AG04450 (cell line): ENCODE measurements around the gene CNTF. TPM values are rescaled to one million over a fixed set of nuclear protein-coding genes. Genes with fewer than 3 reads are reported as not detected.

Source experiments
- CTCF ChIA-PET: fragments of 300-600, 350-600 bp; formaldehyde crosslinking; extraction: SDS; loops from one replicate; lab custom pipeline; 2022; ENCODE audit warnings: antibody characterized with exemption, inconsistent platforms; lab: Charles Lee
- POLR2A ChIA-PET: fragments of 350-600 bp; formaldehyde crosslinking; extraction: SDS; loops from one replicate; lab custom pipeline; 2021; ENCODE audit warnings: antibody characterized with exemption, inconsistent platforms; lab: Yijun Ruan, JAX
- DNase-seq: peaks from one replicate; pipeline ENCODE4 v3.0.0-alpha.2; 2011; ENCODE audit warnings: low read depth, low spot score
- H3K27ac ChIP-seq: one replicate; pipeline ENCODE4 v1.5.1; 2012; ENCODE audit warnings: low read depth, low read length, control low read depth
- H3K27me3 ChIP-seq: one replicate; pipeline ENCODE4 v1.6.0; 2012; ENCODE audit warnings: low read length; ENCODE audit not compliant: control insufficient read depth, insufficient read depth
- H3K4me3 ChIP-seq: 2 replicates; pipeline ENCODE4 v1.5.1; 2011; ENCODE audit warnings: mild to moderate bottlenecking, low read depth, low read length, control low read depth
- H3K9me3 ChIP-seq: 2 replicates; pipeline ENCODE4 v1.5.1; 2012; ENCODE audit warnings: low read length; ENCODE audit not compliant: control insufficient read depth, insufficient read depth
- polyA plus RNA-seq: library from polyadenylated mRNA; depleted of rRNA; stranded (reverse); fragments of >200 nt; gene quantifications from 2 replicates; pipeline ENCODE4 v1.2.3, GENCODE V29; 2011
- TF ChIP-seq, protein P1 (sequence below): IDR thresholded peaks from 2 replicates; pipeline ENCODE4 v1.5.1; 2011; ENCODE audit warnings: low read depth, low read length, control low read depth, inconsistent platforms

The CNTF gene
- polyA plus RNA-seq, 1 experiment = 1.1 TPM

DNA sequence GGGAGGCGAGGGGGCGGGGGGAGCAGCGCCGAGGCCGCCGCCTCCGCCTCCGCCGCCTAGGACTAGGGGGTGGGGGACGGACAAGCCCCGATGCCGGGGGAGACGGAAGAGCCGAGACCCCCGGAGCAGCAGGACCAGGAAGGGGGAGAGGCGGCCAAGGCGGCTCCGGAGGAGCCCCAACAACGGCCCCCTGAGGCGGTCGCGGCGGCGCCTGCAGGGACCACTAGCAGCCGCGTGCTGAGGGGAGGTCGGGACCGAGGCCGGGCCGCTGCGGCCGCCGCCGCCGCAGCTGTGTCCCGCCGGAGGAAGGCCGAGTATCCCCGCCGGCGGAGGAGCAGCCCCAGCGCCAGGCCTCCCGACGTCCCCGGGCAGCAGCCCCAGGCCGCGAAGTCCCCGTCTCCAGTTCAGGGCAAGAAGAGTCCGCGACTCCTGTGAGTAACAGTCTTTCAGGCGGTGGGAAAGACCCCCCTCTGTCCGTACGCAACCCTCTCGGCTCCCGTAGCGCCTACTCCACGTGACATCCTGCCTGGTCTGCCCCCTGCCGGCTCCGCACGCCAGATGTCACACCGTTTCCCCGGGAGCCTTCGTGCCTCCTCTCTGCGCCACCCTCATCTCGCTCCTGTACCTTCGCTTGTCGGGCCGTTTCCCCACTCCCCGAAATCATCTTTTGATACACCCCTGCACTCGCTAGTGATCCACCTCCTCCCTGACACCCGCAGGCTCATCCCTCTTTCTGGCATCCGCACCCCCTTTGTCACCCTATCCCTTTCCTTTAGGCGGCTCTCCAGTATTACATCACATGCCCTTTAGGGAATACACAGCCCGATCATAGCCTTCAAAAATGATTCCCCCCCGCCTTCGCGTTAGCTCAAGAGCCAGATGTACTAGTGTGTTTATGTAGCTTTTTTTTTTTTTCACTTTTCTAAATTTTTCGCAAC is 43.0 kb upstream of the CNTF start:
- no peaks in the 10 kb centered on the region for H3K27me3 ChIP-seq
- CTCF ChIA-PET = interaction anchor here (0.7 to 5.5 kb wide), 6 partner anchors 10 to 50 kb away, joined by 3 to 60 read pairs (median 4); no protein-coding TSS in a partner anchor
- peak overlapping the region; percentile 85 for H3K4me3 ChIP-seq
- DNase-seq = peak; percentile 78
- peak overlapping the region; percentile 94 for H3K27ac ChIP-seq
- POLR2A ChIA-PET = interaction anchor here (0.6 kb wide), 1 partner anchor 1064 kb away, joined by 3 read pairs; the partner anchor contains the start of gene SLC43A1
- no peaks in the 10 kb centered on the region for H3K9me3 ChIP-seq
- TF ChIP-seq, protein P1, sequence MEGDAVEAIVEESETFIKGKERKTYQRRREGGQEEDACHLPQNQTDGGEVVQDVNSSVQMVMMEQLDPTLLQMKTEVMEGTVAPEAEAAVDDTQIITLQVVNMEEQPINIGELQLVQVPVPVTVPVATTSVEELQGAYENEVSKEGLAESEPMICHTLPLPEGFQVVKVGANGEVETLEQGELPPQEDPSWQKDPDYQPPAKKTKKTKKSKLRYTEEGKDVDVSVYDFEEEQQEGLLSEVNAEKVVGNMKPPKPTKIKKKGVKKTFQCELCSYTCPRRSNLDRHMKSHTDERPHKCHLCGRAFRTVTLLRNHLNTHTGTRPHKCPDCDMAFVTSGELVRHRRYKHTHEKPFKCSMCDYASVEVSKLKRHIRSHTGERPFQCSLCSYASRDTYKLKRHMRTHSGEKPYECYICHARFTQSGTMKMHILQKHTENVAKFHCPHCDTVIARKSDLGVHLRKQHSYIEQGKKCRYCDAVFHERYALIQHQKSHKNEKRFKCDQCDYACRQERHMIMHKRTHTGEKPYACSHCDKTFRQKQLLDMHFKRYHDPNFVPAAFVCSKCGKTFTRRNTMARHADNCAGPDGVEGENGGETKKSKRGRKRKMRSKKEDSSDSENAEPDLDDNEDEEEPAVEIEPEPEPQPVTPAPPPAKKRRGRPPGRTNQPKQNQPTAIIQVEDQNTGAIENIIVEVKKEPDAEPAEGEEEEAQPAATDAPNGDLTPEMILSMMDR = peak; percentile 76

- Histone ChIP-seq H3K9me3 (no peaks in the 10 kb centered on the region), H3K4me3 (peak overlapping the region; percentile 85), H3K27me3 (no peaks in the 10 kb centered on the region), H3K27ac (no peak overlapping the region)
- POLR2A ChIA-PET = no interaction called here
- CTCF ChIA-PET = interaction anchor here (0.7 to 5.5 kb wide), 5 partner anchors 10 to 49 kb away, joined by 3 to 60 read pairs (median 4); no protein-coding TSS in a partner anchor
- TF ChIP-seq, protein P1 = no peak
- DNase-seq = no peak
Measured at GRCh38 chr11:58580311-58580710, 42.2 kb upstream of the CNTF start.

DNA sequence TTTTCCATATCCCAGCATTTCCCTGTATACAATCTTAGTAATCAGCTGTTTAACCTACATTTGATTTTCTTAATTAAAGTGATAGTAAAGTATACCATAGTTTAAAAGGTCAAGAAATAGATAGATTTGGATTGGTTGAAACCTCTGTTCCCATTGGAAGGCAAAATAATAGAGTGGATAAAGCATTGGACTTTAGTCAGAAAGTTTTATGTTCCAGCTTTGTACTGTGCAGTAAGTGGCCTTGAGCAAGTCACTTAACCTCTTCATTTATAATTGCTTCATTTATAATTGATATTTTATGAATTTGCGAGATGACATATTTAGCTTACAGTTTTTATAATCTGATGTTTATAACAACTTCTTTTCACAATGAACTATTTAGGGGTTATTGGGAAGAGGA is 40.0 kb upstream of the CNTF start:
- no peak overlapping the region for H3K4me3 ChIP-seq
- POLR2A ChIA-PET = interaction anchor here (0.5 to 1.2 kb wide), 2 partner anchors 45 to 321 kb away, joined by 3 to 7 read pairs; no protein-coding TSS in a partner anchor
- no peaks in the 10 kb centered on the region for H3K27me3 ChIP-seq
- no peak for DNase-seq
- TF ChIP-seq, protein P1 = no peak
- CTCF ChIA-PET = interaction anchor here (1.2 to 1.5 kb wide), 3 partner anchors 14 to 94 kb away, joined by 4 to 9 read pairs (median 6); no protein-coding TSS in a partner anchor
- H3K27ac ChIP-seq = no peak overlapping the region
- H3K9me3 ChIP-seq = no peaks in the 10 kb centered on the region

DNA sequence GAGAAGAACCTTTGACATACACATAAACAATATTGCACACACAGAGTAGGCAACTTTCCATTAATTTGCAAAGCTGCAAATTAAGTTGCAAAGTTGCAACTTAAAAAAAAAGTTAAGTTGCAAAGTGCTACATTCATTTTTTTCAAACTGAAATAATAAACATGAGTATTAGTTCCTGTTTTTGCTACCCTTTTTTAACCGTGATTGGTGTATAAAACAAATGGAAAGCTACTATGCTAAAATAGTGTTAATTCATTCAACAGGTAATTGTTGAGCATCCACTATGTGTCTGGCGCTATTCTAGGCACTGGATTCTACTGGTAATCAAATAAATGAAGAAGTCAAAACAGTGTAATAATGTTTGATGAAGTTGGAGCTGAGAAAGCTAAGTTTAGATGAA is 35.5 kb upstream of the CNTF start:
- Histone ChIP-seq H3K9me3 (no peaks in the 10 kb centered on the region), H3K27ac (no peak overlapping the region), H3K4me3 (no peak overlapping the region), H3K27me3 (no peaks in the 10 kb centered on the region)
- TF ChIP-seq, protein P1 = no peak
- DNase-seq = no peak
- CTCF ChIA-PET = interaction anchor here (4.7 kb wide), 1 partner anchor 42 kb away, joined by 19 read pairs; no protein-coding TSS in a partner anchor
- POLR2A ChIA-PET = no interaction called here
